ENCODE data around the gene TNFSF11. TPM values are rescaled to one million over a fixed set of nuclear protein-coding genes. Genes with fewer than 3 reads are reported as not detected.

TNFSF11 gene, protein sequence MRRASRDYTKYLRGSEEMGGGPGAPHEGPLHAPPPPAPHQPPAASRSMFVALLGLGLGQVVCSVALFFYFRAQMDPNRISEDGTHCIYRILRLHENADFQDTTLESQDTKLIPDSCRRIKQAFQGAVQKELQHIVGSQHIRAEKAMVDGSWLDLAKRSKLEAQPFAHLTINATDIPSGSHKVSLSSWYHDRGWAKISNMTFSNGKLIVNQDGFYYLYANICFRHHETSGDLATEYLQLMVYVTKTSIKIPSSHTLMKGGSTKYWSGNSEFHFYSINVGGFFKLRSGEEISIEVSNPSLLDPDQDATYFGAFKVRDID
- 1 to 10 TPM in 1 of 6 experiments, under 1 TPM in 5; 0.15 to 1.5 (median 0.45) TPM for total RNA-seq
- long read RNA-seq: 0 reads

DNA sequence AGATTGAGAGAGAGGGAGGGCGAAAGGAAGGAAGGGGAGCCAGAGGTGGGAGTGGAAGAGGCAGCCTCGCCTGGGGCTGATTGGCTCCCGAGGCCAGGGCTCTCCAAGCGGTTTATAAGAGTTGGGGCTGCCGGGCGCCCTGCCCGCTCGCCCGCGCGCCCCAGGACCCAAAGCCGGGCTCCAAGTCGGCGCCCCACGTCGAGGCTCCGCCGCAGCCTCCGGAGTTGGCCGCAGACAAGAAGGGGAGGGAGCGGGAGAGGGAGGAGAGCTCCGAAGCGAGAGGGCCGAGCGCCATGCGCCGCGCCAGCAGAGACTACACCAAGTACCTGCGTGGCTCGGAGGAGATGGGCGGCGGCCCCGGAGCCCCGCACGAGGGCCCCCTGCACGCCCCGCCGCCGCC is at the start of gene TNFSF11:
Gene TNFSF11, plus strand, starts transcription at position 142 of the 400 bp plus-strand sequence. Its CDS starts 152 bp downstream, at position 294.
- peak; percentile 63 to 82 (median 80) for ATAC-seq
- Histone ChIP-seq H3K36me3 (no peaks in the 10 kb centered on the region), H3K4me1 (peaks cover 0 to 5% (median 2%) of the 10 kb centered on the region in 4 donors), H3K27ac (peak within 1 kb of the TSS in 1 of 3 donors; percentile 17), H3K4me3 (peak within 1 kb of the TSS; percentile 57 to 63 (median 63)), H3K27me3 (no peaks in the 10 kb centered on the region), H3K9me3 (peaks cover 0 to 3% (median 0%) of the 10 kb centered on the region in 4 donors)
- 7% methylated on average over 9 of the region's 39 CpGs for WGBS (ENCODE audit: insufficient coverage, low coverage, low lambda C conversion rate, missing lambda C conversion rate)
- intact Hi-C loops (cut with DNase I): no loop called here
- TF ChIP-seq POLR2A (IDR thresholded peaks at IDR 0.05): no peak
- TF ChIP-seq, protein P1, sequence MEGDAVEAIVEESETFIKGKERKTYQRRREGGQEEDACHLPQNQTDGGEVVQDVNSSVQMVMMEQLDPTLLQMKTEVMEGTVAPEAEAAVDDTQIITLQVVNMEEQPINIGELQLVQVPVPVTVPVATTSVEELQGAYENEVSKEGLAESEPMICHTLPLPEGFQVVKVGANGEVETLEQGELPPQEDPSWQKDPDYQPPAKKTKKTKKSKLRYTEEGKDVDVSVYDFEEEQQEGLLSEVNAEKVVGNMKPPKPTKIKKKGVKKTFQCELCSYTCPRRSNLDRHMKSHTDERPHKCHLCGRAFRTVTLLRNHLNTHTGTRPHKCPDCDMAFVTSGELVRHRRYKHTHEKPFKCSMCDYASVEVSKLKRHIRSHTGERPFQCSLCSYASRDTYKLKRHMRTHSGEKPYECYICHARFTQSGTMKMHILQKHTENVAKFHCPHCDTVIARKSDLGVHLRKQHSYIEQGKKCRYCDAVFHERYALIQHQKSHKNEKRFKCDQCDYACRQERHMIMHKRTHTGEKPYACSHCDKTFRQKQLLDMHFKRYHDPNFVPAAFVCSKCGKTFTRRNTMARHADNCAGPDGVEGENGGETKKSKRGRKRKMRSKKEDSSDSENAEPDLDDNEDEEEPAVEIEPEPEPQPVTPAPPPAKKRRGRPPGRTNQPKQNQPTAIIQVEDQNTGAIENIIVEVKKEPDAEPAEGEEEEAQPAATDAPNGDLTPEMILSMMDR (IDR thresholded peaks at IDR 0.05): no peak
- peak in 1 of 3 donors; percentile 34 for DNase-seq

DNA sequence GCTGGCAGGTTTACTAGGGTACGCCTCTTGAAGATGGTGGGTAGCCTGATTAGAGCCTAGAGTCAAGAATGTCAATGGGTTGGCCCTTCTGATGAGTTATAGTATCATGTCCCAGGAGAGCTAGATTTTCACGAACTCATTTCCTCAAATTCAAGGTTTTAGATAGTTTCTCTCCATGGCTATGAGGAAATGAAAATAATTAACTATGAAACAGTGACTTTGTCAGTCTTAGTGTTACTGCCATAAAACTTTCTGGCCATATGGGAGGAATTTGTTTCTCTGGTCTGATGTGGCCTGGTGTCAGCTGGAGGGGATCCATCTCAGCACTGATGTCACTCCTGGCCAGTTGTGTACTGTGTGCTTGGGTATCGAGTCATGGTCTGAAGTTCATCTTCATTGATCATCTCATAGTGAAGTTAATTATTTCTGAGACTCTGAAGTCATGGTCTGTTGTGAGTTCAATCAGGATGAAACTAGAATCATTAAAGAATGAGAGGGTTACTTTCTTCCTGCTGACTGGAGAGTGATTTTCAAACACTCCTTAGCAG is 49.4 kb upstream of the TNFSF11 start:
- ATAC-seq: peak; percentile 90 to 98 (median 93)
- peak overlapping the region in 1 of 3 donors; percentile 17 for H3K4me3 ChIP-seq

DNA sequence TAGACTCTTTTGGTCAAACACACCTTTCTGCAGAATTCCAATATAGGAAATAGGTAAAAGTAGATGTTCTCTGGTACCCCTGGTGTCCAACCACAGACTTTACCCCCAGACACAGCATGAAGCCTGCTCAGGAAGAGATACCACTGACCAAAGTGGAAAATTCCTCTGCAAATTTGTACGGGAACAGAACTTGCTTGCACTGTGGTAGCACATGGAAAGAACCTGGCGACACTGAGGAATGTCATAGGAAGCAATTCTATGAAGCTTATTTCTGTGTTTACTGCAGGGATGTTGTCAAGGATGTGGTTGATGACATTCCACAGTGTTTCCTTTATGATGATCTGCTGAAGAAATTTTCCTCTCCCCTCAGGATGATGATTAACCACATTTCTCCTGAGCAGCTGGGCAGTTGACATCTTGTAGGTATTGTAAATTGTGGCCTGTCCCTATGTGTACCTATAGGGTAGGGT is 48.9 kb upstream of the TNFSF11 start:
- no peaks in the 10 kb centered on the region for H3K36me3 ChIP-seq
- WGBS (ENCODE audit: insufficient coverage, low coverage, low lambda C conversion rate, missing lambda C conversion rate): 20% methylated on average over 2 of the region's 2 CpGs
- peak; percentile 4 for TF ChIP-seq POLR2A (IDR thresholded peaks at IDR 0.05)
- TF ChIP-seq, protein P1 (IDR thresholded peaks at IDR 0.05): peak in 1 of 4 donors; percentile 14
- DNase-seq: peak in 1 of 3 donors; percentile 57
- no peaks in the 10 kb centered on the region for H3K27me3 ChIP-seq
- H3K27ac ChIP-seq: peak overlapping the region; percentile 78 to 98 (median 96)
- peaks cover 0 to 31% (median 7%) of the 10 kb centered on the region in 4 donors for H3K4me1 ChIP-seq
- H3K9me3 ChIP-seq: no peaks in the 10 kb centered on the region
- peak; percentile 71 to 90 (median 82) for ATAC-seq
- H3K4me3 ChIP-seq: peak overlapping the region in 1 of 3 donors; percentile 17
- intact Hi-C loops (cut with DNase I): no loop called here

More for the DNA sequence above, 49.4 kb upstream of the TNFSF11 start:
- Histone ChIP-seq H3K36me3 (no peaks in the 10 kb centered on the region), H3K27me3 (no peaks in the 10 kb centered on the region), H3K4me1 (peaks cover 0 to 31% (median 7%) of the 10 kb centered on the region in 4 donors), H3K27ac (peak overlapping the region; percentile 78 to 98 (median 96)), H3K9me3 (no peaks in the 10 kb centered on the region)
- DNase-seq: peak; percentile 68 to 89 (median 84)
- intact Hi-C loops (cut with DNase I): no loop called here
- 26% methylated on average over 3 of the region's 3 CpGs for WGBS (ENCODE audit: insufficient coverage, low coverage, low lambda C conversion rate, missing lambda C conversion rate)
- peak; percentile 46 for TF ChIP-seq POLR2A (IDR thresholded peaks at IDR 0.05)
- TF ChIP-seq, protein P1 (IDR thresholded peaks at IDR 0.05): no peak

DNA sequence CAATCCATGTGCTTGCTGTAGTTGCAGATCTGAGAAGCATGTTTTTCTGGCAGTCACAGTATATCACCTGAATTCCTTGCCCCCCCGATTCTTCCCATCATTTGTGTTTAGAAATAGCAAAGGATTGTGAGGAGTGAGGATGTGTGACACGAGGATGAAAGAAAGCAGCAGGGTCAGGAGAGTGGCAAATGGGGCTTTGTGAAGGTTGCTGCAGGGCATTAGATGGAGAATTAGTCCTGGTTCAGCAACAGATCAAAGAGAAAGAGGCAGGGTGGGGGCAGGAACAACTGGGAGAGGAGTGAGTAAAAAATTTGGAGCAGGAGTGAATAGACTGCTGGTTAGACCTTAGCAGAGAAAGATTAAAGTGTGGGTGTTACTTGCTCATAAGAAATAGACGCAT is 47.7 kb upstream of the TNFSF11 start:
- DNase-seq: no peak
- H3K27me3 ChIP-seq: no peaks in the 10 kb centered on the region
- no peak for ATAC-seq
- intact Hi-C loops (cut with DNase I): no loop called here
- no peaks in the 10 kb centered on the region for H3K9me3 ChIP-seq
- H3K4me1 ChIP-seq: peaks cover 0 to 38% (median 7%) of the 10 kb centered on the region in 4 donors
- no peaks in the 10 kb centered on the region for H3K36me3 ChIP-seq
- 74% methylated on average over 3 of the region's 3 CpGs for WGBS (ENCODE audit: insufficient coverage, low coverage, low lambda C conversion rate, missing lambda C conversion rate)
- H3K4me3 ChIP-seq: no peak overlapping the region
- peak overlapping the region; percentile 78 to 98 (median 96) for H3K27ac ChIP-seq
- no peak for TF ChIP-seq POLR2A (IDR thresholded peaks at IDR 0.05)
- TF ChIP-seq, protein P1 (IDR thresholded peaks at IDR 0.05): no peak
